ENCODE results near the gene BCL2L12. TPM values are rescaled to one million over a fixed set of nuclear protein-coding genes. Genes with fewer than 3 reads are reported as not detected.
"Not testable (repeated sequence)": the region's sequence is repeated elsewhere in the genome, so short reads cannot be mapped to it uniquely, and the experiment has no call there.

BCL2L12 gene
- total RNA-seq, 1 experiment from 2014 or later, result 93.9 TPM

GRCh38 chr19:49718991-49719390, 53.3 kb downstream of the BCL2L12 start:
- CTCF ChIA-PET, result no interaction called here
- ATAC-seq (no peak), DNase-seq (ENCODE audit: low read depth, low spot score) (no peak)
- no peak overlapping the region for H3K27ac ChIP-seq (ENCODE audit: low read depth, low read length)
- H3K4me3 ChIP-seq (replicated peaks in 1 of 2; ENCODE audit: low read depth in 1 of 2, low read length in 2 of 2), result no peak overlapping the region
- no peaks in the 10 kb centered on the region for H3K36me3 ChIP-seq (ENCODE audit: control insufficient read depth in 1 of 2, insufficient read depth in 2 of 2, low read length in 2 of 2)
- no peaks in the 10 kb centered on the region for H3K27me3 ChIP-seq (ENCODE audit: insufficient read depth, low read length)
- intact Hi-C loops (cut with micrococcal nuclease), result loop anchor here (1.0 kb wide), 1 partner anchor 47 kb away; no protein-coding TSS in a partner anchor
- H3K4me1 ChIP-seq (ENCODE audit: control insufficient read depth in 1 of 2, insufficient read depth in 2 of 2, low read length in 2 of 2), result peaks cover 0 to 24% of the 10 kb centered on the region in 2 experiments; a peak in 3 of 4 replicates
- no peak overlapping the region for H3K4me2 ChIP-seq (ENCODE audit: low read length)
- H2AFZ ChIP-seq (ENCODE audit: low read depth, low read length, poor library complexity, severe bottlenecking), result no peak overlapping the region
- POLR2A ChIA-PET, result interaction anchor here (1.6 kb wide), 1 partner anchor 158 kb away, joined by 3 read pairs; the partner anchor contains the start of gene AKT1S1
- TF ChIP-seq JUND (IDR thresholded peaks at IDR 0.05), result no peak
- no peak for TF ChIP-seq CEBPB (IDR thresholded peaks at IDR 0.05; ENCODE audit: low read depth)
- TF ChIP-seq SRF (IDR thresholded peaks at IDR 0.05; ENCODE audit: low read depth), result no peak
- TF ChIP-seq MAX (IDR thresholded peaks at IDR 0.05), result no peak
- no TSS peak for BruUV-seq (replicated peaks)
- RAD21 ChIA-PET (ENCODE audit: low non-redundant PET in 1 of 2, low total read pairs in 2 of 2, uncharacterized antibody in 2 of 2, unreplicated experiment in 2 of 2), result no interaction called here
- no peaks in the 10 kb centered on the region for H3K79me2 ChIP-seq (ENCODE audit: insufficient read depth, low read length)
- no peaks in the 10 kb centered on the region for H4K20me1 ChIP-seq (ENCODE audit: insufficient read depth)
- no peaks in the 10 kb centered on the region for H3K9me2 ChIP-seq (ENCODE audit: insufficient read depth)
- H3K9ac ChIP-seq (ENCODE audit: low read length), result no peak overlapping the region
- H3K9me3 ChIP-seq (ENCODE audit: control insufficient read depth in 1 of 2, insufficient read depth in 1 of 2, low read depth in 1 of 2, low read length in 2 of 2), result no peaks in the 10 kb centered on the region

- DNase-seq (ENCODE audit: low read depth, low spot score); H3K4me3 ChIP-seq (replicated peaks in 1 of 2; ENCODE audit: low read depth in 1 of 2, low read length in 2 of 2); H3K9ac ChIP-seq (ENCODE audit: low read length); intact Hi-C loops (cut with micrococcal nuclease); H3K9me3 ChIP-seq (ENCODE audit: control insufficient read depth in 1 of 2, insufficient read depth in 1 of 2, low read depth in 1 of 2, low read length in 2 of 2); H3K4me2 ChIP-seq (ENCODE audit: low read length); H3K27ac ChIP-seq (ENCODE audit: low read depth, low read length); ATAC-seq; H3K9me2 ChIP-seq (ENCODE audit: insufficient read depth); H3K27me3 ChIP-seq (ENCODE audit: insufficient read depth, low read length); H3K79me2 ChIP-seq (ENCODE audit: insufficient read depth, low read length); H2AFZ ChIP-seq (ENCODE audit: low read depth, low read length, poor library complexity, severe bottlenecking); H3K36me3 ChIP-seq (ENCODE audit: control insufficient read depth in 1 of 2, insufficient read depth in 2 of 2, low read length in 2 of 2); H4K20me1 ChIP-seq (ENCODE audit: insufficient read depth); RAD21 ChIA-PET (ENCODE audit: low non-redundant PET in 1 of 2, low total read pairs in 2 of 2, uncharacterized antibody in 2 of 2, unreplicated experiment in 2 of 2); POLR2A ChIA-PET; CTCF ChIA-PET: not testable (repeated sequence)
- BruUV-seq (replicated peaks), result TSS peak; percentile 75
- peaks cover 0 to 27% of the 10 kb centered on the region in 2 experiments; a peak in 3 of 4 replicates for H3K4me1 ChIP-seq (ENCODE audit: control insufficient read depth in 1 of 2, insufficient read depth in 2 of 2, low read length in 2 of 2)
Observed at GRCh38 chr19:49719420-49719819, 53.7 kb downstream of the BCL2L12 start.

Small RNA genes within 50 kb of the gene (microRNA-seq; reads per million reads assigned to microRNA genes)
- gene MIR5088 (ENCODE audit: borderline number of aligned reads), result 1.2 reads per million

Other genes with a start within 250 kb of the BCL2L12 start
- 9.5 TPM for gene PTH2, start 242.5 kb upstream of the BCL2L12 start, total RNA-seq (2021; ENCODE audit: unreplicated experiment)
- 2.6 TPM for gene GFY, start 240.5 kb upstream of the BCL2L12 start, total RNA-seq (2021; ENCODE audit: unreplicated experiment)
- 1.8 TPM for gene SLC17A7, start 224.4 kb upstream of the BCL2L12 start, total RNA-seq (2021; ENCODE audit: unreplicated experiment)
- 152 TPM for gene PIH1D1, start 214.1 kb upstream of the BCL2L12 start, total RNA-seq (2021; ENCODE audit: unreplicated experiment)
- 22.8 TPM for gene ALDH16A1, start 212.7 kb upstream of the BCL2L12 start, total RNA-seq (2021; ENCODE audit: unreplicated experiment)
- 3.8 TPM for gene FLT3LG, start 191.7 kb upstream of the BCL2L12 start, total RNA-seq (2021; ENCODE audit: unreplicated experiment)
- gene RPL13A, start 178.3 kb upstream of the BCL2L12 start, total RNA-seq (2021; ENCODE audit: unreplicated experiment), result 3,719 TPM
- gene RPS11, start 169.5 kb upstream of the BCL2L12 start, total RNA-seq (2021; ENCODE audit: unreplicated experiment), result 2,353 TPM
- gene FCGRT, start 153.3 kb upstream of the BCL2L12 start, total RNA-seq (2021; ENCODE audit: unreplicated experiment), result 1.8 TPM
- gene RCN3, start 137.9 kb upstream of the BCL2L12 start, total RNA-seq (2021; ENCODE audit: unreplicated experiment), result 0.39 TPM
- 133 TPM for gene NOSIP, start 85.4 kb upstream of the BCL2L12 start, total RNA-seq (2021; ENCODE audit: unreplicated experiment)
- gene PRRG2, start 84.6 kb upstream of the BCL2L12 start, total RNA-seq (2021; ENCODE audit: unreplicated experiment), result 6.2 TPM
- gene PRR12, start 74.8 kb upstream of the BCL2L12 start, total RNA-seq (2021; ENCODE audit: unreplicated experiment), result 26.9 TPM
- 55.9 TPM for gene RRAS, start 25.8 kb upstream of the BCL2L12 start, total RNA-seq (2021; ENCODE audit: unreplicated experiment)
- 96.8 TPM for gene SCAF1, start 23.7 kb upstream of the BCL2L12 start, total RNA-seq (2021; ENCODE audit: unreplicated experiment)
- gene IRF3, start 76 bp upstream of the BCL2L12 start, total RNA-seq (2021; ENCODE audit: unreplicated experiment), result 129 TPM
- gene PRMT1, start 11.3 kb downstream of the BCL2L12 start, total RNA-seq (2021; ENCODE audit: unreplicated experiment), result 428 TPM
- 12.1 TPM for gene ADM5, start 23.7 kb downstream of the BCL2L12 start, total RNA-seq (2021; ENCODE audit: unreplicated experiment)
- 12.0 TPM for gene CPT1C, start 25.2 kb downstream of the BCL2L12 start, total RNA-seq (2021; ENCODE audit: unreplicated experiment)
- gene TSKS, start 97.4 kb downstream of the BCL2L12 start, total RNA-seq (2021; ENCODE audit: unreplicated experiment), result 0.76 TPM
- gene AP2A1, start 101.1 kb downstream of the BCL2L12 start, total RNA-seq (2021; ENCODE audit: unreplicated experiment), result 102 TPM
- gene FUZ, start 147.4 kb downstream of the BCL2L12 start, total RNA-seq (2021; ENCODE audit: unreplicated experiment), result 1.1 TPM
- 77.7 TPM for gene MED25, start 152.4 kb downstream of the BCL2L12 start, total RNA-seq (2021; ENCODE audit: unreplicated experiment)
- 236 TPM for gene PTOV1, start 185.2 kb downstream of the BCL2L12 start, total RNA-seq (2021; ENCODE audit: unreplicated experiment)
- gene PNKP, start 201.6 kb downstream of the BCL2L12 start, total RNA-seq (2021; ENCODE audit: unreplicated experiment), result 129 TPM
- 70.6 TPM for gene AKT1S1, start 211.4 kb downstream of the BCL2L12 start, total RNA-seq (2021; ENCODE audit: unreplicated experiment)
- gene TBC1D17, start 211.8 kb downstream of the BCL2L12 start, total RNA-seq (2021; ENCODE audit: unreplicated experiment), result 32.9 TPM
- gene IL4I1, start 231.0 kb downstream of the BCL2L12 start, total RNA-seq (2021; ENCODE audit: unreplicated experiment), result 0.71 TPM